ENCODE data around the gene BIRC7.

- no peak for TF ChIP-seq CTCF (conservative IDR thresholded peaks at IDR 0.05)
- no peak for TF ChIP-seq EZH2 (IDR thresholded peaks at IDR 0.05; ENCODE audit: low read depth)
Measured at GRCh38 chr20:63279931-63280330, 44.2 kb downstream of the BIRC7 start.
